HepG2 (cell line): ENCODE data around the gene PRSS1.
"Not testable (repeated sequence)": the region's sequence is repeated elsewhere in the genome, so short reads cannot be mapped to it uniquely, and the experiment has no call there.

Experiments
- CBFB ChIP-seq: sonication (generic); formaldehyde crosslinking; IDR thresholded peaks from 2 replicates; pipeline ENCODE4 v1.4.0; 2020; ENCODE audit warnings: missing genetic modification reagents
- MYC ChIP-seq: sonication (generic); formaldehyde crosslinking; IDR thresholded peaks from 2 replicates; pipeline ENCODE4 v1.9.0; 2021; ENCODE audit warnings: missing genetic modification reagents, borderline replicate concordance
- NFRKB ChIP-seq: fragments of 450-650 bp; IDR thresholded peaks from 2 replicates; pipeline ENCODE4 v1.6.1; 2017
- SP1 ChIP-seq, 2 experiments: fragments of 450-650 bp in 1 of 2; sonication (generic) in 1 of 2; formaldehyde crosslinking in 1 of 2; IDR thresholded peaks; 2 replicates each; pipeline versions ENCODE4 v1.4.0 to v1.6.1; 2016 to 2020; ENCODE audit warnings: missing genetic modification reagents in 1 of 2
- ZNF644 ChIP-seq: IDR thresholded peaks from 2 replicates; pipeline ENCODE4 v1.6.1; 2016; ENCODE audit warnings: low read depth
- TF ChIP-seq, protein P1 (sequence below): sonication (generic); formaldehyde crosslinking; IDR thresholded peaks from 2 replicates; pipeline ENCODE4 v1.5.0; 2020; ENCODE audit warnings: mild to moderate bottlenecking, missing genetic modification reagents, moderate library complexity

DNA sequence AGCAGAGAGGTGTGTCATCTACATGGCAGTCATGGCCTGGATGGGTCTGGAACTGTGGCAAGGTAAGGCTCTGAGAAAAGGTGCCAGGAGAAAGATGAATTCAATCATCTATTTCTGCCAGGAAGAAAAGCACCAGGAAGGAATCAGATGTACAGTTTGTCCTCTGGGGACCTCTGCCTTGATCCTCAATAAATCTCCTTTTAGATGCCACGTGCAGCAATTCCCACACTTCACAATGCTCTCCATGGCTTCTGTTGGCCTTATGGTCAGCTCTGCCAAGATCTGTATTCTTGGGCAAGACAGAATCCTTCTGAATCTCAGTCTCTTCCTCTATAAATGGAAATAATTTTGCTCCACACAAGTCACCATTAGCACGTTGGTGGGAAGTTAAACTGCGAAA is 19.6 kb downstream of the PRSS1 start:
- TF ChIP-seq SP1 (IDR thresholded peaks at IDR 0.05); SP1 (CRISPR knock-in tag; IDR thresholded peaks at IDR 0.05); MYC (CRISPR knock-in tag); ZNF644 (CRISPR knock-in tag); CBFB (CRISPR knock-in tag); NFRKB: not testable (repeated sequence)
- TF ChIP-seq, protein P1, sequence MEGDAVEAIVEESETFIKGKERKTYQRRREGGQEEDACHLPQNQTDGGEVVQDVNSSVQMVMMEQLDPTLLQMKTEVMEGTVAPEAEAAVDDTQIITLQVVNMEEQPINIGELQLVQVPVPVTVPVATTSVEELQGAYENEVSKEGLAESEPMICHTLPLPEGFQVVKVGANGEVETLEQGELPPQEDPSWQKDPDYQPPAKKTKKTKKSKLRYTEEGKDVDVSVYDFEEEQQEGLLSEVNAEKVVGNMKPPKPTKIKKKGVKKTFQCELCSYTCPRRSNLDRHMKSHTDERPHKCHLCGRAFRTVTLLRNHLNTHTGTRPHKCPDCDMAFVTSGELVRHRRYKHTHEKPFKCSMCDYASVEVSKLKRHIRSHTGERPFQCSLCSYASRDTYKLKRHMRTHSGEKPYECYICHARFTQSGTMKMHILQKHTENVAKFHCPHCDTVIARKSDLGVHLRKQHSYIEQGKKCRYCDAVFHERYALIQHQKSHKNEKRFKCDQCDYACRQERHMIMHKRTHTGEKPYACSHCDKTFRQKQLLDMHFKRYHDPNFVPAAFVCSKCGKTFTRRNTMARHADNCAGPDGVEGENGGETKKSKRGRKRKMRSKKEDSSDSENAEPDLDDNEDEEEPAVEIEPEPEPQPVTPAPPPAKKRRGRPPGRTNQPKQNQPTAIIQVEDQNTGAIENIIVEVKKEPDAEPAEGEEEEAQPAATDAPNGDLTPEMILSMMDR (CRISPR knock-in tag): not testable (repeated sequence)
